T47D (cell line): ENCODE measurements around the gene BCKDHA.
A peak's percentile ranks its signal among the peaks of the same experiment; 100 is the strongest.
"Not testable (repeated sequence)": the region's sequence is repeated elsewhere in the genome, so short reads cannot be mapped to it uniquely, and the experiment has no call there.

ENCODE experiments used
- DNase-seq, 2 experiments: peaks; one replicate each; pipeline versions ENCODE4 v3.0.0 to v3.0.0-alpha.2; 2011 to 2012; ENCODE audit warnings: low read depth in 1 of 2, low spot score in 1 of 2
- JUND ChIP-seq: IDR thresholded peaks from 2 replicates; pipeline ENCODE4 v1.6.1; 2012; ENCODE audit warnings: low read depth
- in situ Hi-C: cut with HindIII; loops from 2 replicates; pipeline ENCODE4 v1.10.0; 2016; ENCODE audit warnings: low sequenced_read_pairs, low pct_unique_long_range_greater_than_20kb

The BCKDHA gene

DNA sequence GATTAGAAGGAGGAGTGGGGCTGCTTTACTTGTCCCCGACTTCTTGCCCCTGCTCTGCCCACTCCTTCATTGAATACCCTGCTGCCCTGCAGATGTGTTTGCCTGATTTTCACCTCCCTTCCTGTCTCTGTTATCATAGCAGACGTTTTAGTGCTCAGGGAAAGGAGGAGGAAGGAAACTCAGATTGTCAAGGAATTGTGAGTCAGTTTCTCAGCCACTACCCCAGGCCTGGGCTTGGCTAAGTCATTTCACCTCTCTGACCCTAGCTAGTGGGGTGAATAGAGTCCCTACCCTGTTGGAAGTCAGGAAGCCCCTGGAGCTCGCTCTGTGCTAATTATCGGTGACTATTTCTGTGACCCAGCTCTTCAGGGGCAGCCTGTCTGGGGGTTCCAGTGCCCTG is 3.9 kb downstream of the BCKDHA start:
- DNase-seq: no peak
- in situ Hi-C loops: no loop called here
- no peak for TF ChIP-seq JUND

GRCh38 chr19:41402010-41402409 is 4.4 kb downstream of the BCKDHA start:
- no peak for DNase-seq
- in situ Hi-C loops: no loop called here
- TF ChIP-seq JUND: no peak

DNA sequence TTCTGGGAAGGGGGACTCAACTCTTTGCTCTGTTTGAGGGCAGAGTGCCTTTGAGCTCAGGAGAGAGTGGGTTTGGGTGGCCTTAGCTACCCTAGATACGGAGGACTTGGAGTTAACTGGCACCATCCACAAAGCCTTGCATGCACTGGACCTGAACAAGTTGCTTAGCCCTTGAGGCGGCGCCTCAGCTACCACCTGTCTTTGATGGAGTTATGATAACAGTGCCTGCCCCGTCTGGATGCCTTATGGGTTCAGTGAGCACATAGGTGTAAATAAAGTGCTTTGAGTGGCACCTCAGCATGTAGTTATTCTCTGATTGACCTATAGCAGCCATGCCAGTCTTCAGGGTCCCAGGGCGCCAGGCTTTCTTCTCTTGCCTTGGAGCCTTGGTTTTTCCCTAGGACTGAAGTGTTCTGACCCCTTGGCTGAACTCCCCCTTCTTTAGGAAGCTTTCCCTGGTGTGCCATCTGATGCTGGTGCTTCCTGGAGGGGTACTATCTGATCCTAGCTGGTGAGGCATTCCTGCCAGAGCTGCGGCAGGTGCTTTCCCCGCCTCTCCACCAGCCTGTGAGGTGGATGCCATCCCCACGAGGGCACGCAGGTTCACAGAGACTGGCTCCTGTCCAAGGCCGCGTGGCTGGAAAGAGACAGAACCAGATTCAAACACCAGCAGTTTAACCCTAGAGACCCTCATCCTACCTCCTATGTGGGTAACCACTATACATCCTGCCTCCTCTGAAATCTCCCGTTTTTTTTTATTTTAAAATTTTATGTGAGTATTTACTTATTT is 5.8 kb downstream of the BCKDHA start:
- peak in 1 of 2 experiments; percentile 51 for DNase-seq
- in situ Hi-C loops: no loop called here
- TF ChIP-seq JUND: no peak

- TF ChIP-seq JUND: no peak
- in situ Hi-C loops: no loop called here
- DNase-seq: no peak
Observed at GRCh38 chr19:41405776-41406175, 8.2 kb downstream of the BCKDHA start.

GRCh38 chr19:41407271-41407670 is 9.7 kb downstream of the BCKDHA start:
- no peak for DNase-seq
- in situ Hi-C loops: no loop called here
- TF ChIP-seq JUND: no peak

- in situ Hi-C loops: no loop called here
- no peak for TF ChIP-seq JUND
- no peak for DNase-seq
Observed at GRCh38 chr19:41408256-41408655, 10.6 kb downstream of the BCKDHA start.

DNA sequence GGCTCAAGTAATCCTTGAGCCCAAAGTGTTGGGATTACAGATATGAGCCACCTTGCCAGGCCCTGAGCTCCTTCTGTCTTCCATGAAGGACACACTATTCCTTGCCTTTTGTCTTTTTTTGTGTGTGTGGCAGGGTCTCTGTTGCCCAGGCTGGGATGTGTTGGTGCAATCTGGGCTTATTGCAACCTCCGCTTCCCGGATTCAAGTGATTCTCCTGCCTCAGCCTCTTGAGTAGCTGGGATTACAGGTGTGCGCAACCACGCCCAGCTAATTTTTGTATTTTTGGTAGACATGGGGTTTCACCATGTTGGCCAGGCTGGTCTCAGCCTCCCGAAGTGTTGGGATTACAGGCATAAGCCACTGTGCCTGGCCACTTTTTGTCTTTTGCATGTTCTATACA is 11.2 kb downstream of the BCKDHA start:
- in situ Hi-C loops: not testable (repeated sequence)

GRCh38 chr19:41409288-41409687 is 11.7 kb downstream of the BCKDHA start:
- peak; percentile 61; the same call in 1 of the 2 replicates for TF ChIP-seq JUND
- peak; percentile 66 to 75 for DNase-seq
- in situ Hi-C loops: no loop called here

More for the DNA sequence above, 11.2 kb downstream of the BCKDHA start:
- not testable (repeated sequence) for DNase-seq

- TF ChIP-seq JUND: no peak
- in situ Hi-C loops: no loop called here
- no peak for DNase-seq
Observed at GRCh38 chr19:41410336-41411054, 12.9 kb downstream of the BCKDHA start.

- in situ Hi-C loops: no loop called here
- DNase-seq: no peak
- no peak for TF ChIP-seq JUND
Observed at GRCh38 chr19:41411100-41411967, 13.7 kb downstream of the BCKDHA start.

- TF ChIP-seq JUND: no peak
- in situ Hi-C loops: no loop called here
- no peak for DNase-seq
Observed at GRCh38 chr19:41411968-41412265, 14.3 kb downstream of the BCKDHA start.

GRCh38 chr19:41412953-41413352 is 15.3 kb downstream of the BCKDHA start:
- in situ Hi-C loops: no loop called here
- no peak for DNase-seq
- no peak for TF ChIP-seq JUND

DNA sequence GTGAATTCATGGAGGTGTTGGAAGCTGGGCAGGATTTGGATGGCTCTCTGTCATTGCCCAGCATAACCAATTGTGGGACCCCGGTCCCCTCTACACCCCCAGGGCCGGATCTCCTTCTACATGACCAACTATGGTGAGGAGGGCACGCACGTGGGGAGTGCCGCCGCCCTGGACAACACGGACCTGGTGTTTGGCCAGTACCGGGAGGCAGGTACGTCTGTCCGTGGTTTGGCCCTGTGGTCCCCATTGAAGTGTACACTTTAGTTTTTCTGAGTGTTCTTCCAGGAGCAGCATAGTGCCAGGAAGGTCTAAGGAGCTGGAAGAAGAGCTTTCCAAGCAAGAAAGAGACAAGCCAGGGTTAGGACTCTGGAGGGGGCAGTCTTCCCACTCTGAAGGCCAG is 16.3 kb downstream of the BCKDHA start:
- DNase-seq: no peak
- in situ Hi-C loops: no loop called here
- TF ChIP-seq JUND: no peak
